HG02571 (cell line): ENCODE measurements around the gene SLC23A2.
"Not testable (repeated sequence)": the region's sequence is repeated elsewhere in the genome, so short reads cannot be mapped to it uniquely, and the experiment has no call there.

Experiments used
- ATAC-seq: cut with Tn5 transposase; IDR thresholded peaks from one replicate; pipeline ENCODE4 v1.9.1; 2021; ENCODE audit warnings: mild to moderate bottlenecking, moderate library complexity; ENCODE audit not compliant: unreplicated experiment

Gene SLC23A2

GRCh38 chr20:4883051-4883450, 118.3 kb downstream of the SLC23A2 start:
- ATAC-seq = no peak

GRCh38 chr20:4881006-4881730, 120.1 kb downstream of the SLC23A2 start:
- ATAC-seq = no peak

- no peak for ATAC-seq
These were observed 121.3 kb downstream of the SLC23A2 start for GRCh38 chr20:4880051-4880450.

- ATAC-seq = not testable (repeated sequence)
These were observed 123.2 kb downstream of the SLC23A2 start for GRCh38 chr20:4878099-4878498.

- no peak for ATAC-seq
These were observed 124.6 kb downstream of the SLC23A2 start for GRCh38 chr20:4876731-4877130.

- ATAC-seq = no peak
These were observed 125.0 kb downstream of the SLC23A2 start for GRCh38 chr20:4876301-4876700.

- no peak for ATAC-seq
These were observed 125.7 kb downstream of the SLC23A2 start for GRCh38 chr20:4875578-4876067.

- ATAC-seq = no peak
These were observed 127.9 kb downstream of the SLC23A2 start for GRCh38 chr20:4873396-4873795.

GRCh38 chr20:4871486-4871885, 129.8 kb downstream of the SLC23A2 start:
- no peak for ATAC-seq

- ATAC-seq = no peak
These were observed 130.4 kb downstream of the SLC23A2 start for GRCh38 chr20:4870906-4871305.

- no peak for ATAC-seq
These were observed 131.8 kb downstream of the SLC23A2 start for GRCh38 chr20:4869290-4870193.

- ATAC-seq = no peak
These were observed 134.3 kb downstream of the SLC23A2 start for GRCh38 chr20:4867051-4867450.

GRCh38 chr20:4866429-4866828, 134.9 kb downstream of the SLC23A2 start:
- ATAC-seq = no peak

- ATAC-seq = no peak
These were observed 137.0 kb downstream of the SLC23A2 start for GRCh38 chr20:4864311-4864752.

- ATAC-seq = no peak
These were observed 138.6 kb downstream of the SLC23A2 start for GRCh38 chr20:4862661-4863060.

GRCh38 chr20:4861961-4862360, 139.3 kb downstream of the SLC23A2 start:
- no peak for ATAC-seq

- no peak for ATAC-seq
These were observed 143.3 kb downstream of the SLC23A2 start for GRCh38 chr20:4858000-4858399.

GRCh38 chr20:4856022-4856755, 145.1 kb downstream of the SLC23A2 start:
- no peak for ATAC-seq

GRCh38 chr20:4855555-4855954, 145.8 kb downstream of the SLC23A2 start:
- no peak for ATAC-seq

GRCh38 chr20:4855097-4855496, 146.2 kb downstream of the SLC23A2 start:
- ATAC-seq = no peak

- no peak for ATAC-seq
These were observed 146.8 kb downstream of the SLC23A2 start for GRCh38 chr20:4854561-4854901.
